Activated CD8-positive, alpha-beta memory T cell treated with anti-CD3 and anti-CD28 coated beads, Interleukin-2, amount 50 U/mL, for 4 hours (primary cell): Measurements from ENCODE around the gene S1PR5.

ENCODE experiments used
- DNase-seq: peaks from one replicate; pipeline ENCODE4 v3.0.0-alpha.2; 2020

S1PR5 gene

GRCh38 chr19:10514211-10515145 is 2.8 kb downstream of the S1PR5 start:
- peak; percentile 48 for DNase-seq

GRCh38 chr19:10513223-10513622 is 4.0 kb downstream of the S1PR5 start:
- no peak for DNase-seq

GRCh38 chr19:10510301-10510802 is 6.9 kb downstream of the S1PR5 start:
- DNase-seq: peak; percentile 69

DNA sequence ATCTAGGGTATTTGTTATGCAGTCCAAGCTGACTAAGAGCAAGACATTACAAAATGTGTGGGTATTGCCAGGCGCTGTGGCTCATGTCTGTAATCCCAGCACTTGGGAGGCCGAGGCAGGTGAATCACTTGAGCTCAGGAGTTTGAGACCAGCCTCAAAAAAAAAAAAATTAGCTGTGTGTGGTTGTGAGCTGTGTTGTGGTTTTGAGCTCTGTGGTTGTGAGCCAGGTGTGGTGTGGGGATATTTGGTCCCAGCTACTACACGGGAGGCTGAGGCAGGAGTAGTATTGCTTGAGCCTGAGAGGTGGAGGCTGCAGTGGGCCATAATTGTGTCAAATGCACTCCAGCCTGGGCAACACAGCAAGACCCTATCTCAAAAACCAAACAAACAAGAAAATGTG is 8.5 kb downstream of the S1PR5 start:
- no peak for DNase-seq

DNA sequence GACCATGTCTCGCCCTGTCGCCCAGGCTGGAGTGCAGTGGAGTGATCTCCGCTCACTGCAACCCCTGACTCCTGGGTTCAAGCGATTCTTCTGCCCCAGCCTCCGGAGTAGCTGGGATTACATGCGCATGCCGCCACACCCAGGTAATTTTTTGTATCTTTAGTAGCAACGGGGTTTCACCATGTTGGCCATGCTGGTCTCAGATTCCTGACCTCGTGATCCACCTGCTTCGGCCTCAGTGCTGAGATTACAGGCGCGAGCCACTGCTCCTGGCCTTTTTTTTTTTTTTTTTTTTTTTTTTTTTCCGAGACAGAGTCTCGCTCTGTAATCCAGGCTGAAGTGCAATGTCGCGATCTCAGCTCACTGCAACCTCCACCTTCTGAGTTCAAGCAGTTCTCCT is 9.2 kb downstream of the S1PR5 start:
- no peak for DNase-seq

DNA sequence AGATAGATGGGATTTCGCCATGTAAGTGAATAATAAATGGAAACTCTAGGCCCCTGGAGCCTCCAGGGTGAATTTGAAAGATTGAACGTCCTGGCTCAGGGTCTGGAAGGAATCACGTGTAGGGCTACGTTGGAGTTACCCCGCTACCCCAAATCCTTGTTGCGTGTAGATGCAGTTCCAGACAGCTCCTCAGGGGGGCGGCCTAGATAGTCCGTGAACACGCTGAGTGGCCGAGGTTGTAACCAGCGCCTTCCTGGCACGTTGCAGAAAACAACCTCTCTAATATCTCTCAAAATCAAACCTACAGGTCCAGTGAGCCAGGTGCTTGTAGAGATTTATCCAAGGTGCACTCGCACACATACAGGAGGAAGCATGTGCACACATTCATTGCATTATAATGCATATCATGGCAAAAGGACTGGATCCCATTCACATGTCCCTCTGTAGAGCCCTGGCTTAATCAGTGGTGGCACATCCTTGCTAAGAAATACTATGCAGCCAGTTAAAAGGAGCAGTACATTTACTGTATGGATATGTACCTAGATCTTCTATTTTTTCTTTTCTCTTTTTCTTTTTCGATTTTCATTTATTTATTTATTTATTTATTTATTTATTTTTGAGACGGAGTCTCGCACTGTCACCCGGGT is 11.5 kb downstream of the S1PR5 start:
- DNase-seq: peak; percentile 85

DNA sequence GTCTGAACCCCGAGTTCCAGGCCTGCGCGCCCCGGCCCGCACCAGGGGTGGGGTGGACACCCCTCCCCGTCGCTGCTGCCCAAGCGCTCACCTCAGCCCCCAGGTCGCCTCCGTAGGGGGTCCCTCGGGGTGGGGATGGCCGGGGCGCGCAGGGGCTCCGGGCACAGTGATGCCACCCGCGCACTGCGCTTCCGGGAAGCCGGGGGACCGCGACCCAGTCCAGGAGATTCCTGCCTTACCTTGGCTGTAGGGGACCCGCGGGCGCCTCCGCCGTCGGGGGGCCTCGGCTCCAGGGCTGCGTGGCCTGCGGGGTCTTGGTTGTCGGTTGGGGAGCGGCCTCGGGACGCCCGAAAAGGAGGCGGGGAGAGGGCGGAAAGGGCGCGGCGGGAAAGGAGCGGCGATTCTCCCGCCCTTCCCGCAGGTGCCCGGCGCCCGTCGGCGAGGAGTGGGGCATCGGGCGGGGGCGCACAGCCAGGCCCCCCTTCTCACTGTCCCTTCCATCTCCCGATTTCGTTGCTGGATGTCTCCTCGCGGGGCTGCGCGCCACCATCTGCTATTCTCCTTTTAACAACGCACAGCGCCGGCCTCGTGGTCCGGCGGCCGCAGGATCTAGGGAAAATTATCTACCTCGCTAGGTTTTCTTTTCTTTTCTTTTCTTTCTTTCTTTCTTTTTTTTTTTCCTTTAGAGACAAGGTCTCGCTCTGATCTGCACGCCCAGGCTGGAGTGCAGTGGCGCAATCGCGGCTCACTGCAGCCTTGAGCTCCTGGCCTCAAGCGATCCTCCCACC is 14.1 kb downstream of the S1PR5 start, which contains the start of gene KEAP1:
TSS of gene KEAP1 (minus strand) at position 355 of the 788 bp plus-strand sequence. CDS start 3,323 bp downstream, outside the sequence.
- DNase-seq: no peak

GRCh38 chr19:10502524-10503001 is 14.7 kb downstream of the S1PR5 start:
- DNase-seq: peak; percentile 91

- DNase-seq: peak; percentile 52
Measured at GRCh38 chr19:10501971-10502523, 15.2 kb downstream of the S1PR5 start.

DNA sequence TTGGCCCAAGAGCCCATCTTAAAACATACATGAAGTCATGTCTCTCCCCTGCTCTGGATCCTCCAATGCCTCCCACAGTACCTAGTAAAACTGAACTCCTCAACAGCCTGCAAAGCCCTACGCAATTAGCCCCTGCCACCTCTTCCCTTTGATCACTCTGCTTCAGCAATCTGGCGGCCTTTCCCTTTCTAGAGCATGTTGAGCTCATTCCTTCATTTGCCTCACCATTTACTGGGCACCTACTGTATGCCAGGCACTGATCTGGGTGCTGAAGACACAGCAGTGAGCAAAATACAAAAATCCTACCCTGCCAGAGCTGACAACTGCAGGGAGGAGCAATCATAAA is 17.0 kb downstream of the S1PR5 start:
- no peak for DNase-seq

GRCh38 chr19:10499550-10500246 is 17.5 kb downstream of the S1PR5 start:
- no peak for DNase-seq

- no peak for DNase-seq
Measured at GRCh38 chr19:10497371-10497770, 19.9 kb downstream of the S1PR5 start.

DNA sequence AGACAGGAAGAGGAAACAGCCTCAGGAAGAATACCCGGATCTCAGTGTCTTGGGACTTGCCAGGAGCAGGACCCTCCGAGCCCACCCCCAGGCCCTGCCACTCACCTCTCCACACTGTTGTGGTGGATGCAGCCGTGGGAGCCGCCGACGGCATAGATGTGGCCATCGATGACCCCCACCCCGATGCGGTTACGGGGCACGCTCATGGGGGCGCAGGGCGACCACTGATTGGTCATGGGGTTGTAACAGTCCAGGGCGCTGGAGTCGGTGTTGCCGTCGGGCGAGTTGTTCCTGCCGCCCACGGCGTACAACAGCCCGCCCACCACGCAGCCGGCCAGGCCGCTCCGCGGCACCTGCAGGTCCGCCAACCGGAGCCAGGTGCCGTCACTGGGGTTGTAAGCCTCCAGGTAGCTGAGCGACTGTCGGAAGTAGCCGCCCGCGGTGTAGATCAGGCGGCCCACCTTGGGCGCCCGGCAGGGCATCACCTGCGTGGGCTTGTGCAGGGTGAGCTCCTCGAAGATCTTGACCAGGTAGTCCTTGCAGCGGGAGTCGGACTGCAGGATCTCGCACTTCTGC is 25.7 kb downstream of the S1PR5 start:
- no peak for DNase-seq

DNA sequence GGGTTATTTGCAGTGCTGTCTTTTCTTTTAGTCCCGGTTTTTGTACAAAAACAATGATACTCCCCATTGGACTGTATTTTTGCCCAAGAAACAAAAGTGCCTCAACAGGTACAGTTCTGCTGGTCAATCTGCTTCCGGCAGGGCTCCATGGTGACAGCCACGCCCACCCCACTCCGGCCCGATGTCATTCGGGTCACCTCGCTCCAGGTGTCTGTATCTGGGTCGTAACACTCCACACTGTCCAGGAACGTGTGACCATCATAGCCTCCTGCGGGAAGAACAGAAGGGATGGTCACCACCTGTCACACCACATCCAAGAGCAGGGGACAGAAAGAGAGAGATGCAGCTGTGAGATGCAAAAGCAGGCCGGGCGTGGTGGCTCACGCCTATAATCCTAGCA is 30.7 kb downstream of the S1PR5 start:
- DNase-seq: no peak

DNA sequence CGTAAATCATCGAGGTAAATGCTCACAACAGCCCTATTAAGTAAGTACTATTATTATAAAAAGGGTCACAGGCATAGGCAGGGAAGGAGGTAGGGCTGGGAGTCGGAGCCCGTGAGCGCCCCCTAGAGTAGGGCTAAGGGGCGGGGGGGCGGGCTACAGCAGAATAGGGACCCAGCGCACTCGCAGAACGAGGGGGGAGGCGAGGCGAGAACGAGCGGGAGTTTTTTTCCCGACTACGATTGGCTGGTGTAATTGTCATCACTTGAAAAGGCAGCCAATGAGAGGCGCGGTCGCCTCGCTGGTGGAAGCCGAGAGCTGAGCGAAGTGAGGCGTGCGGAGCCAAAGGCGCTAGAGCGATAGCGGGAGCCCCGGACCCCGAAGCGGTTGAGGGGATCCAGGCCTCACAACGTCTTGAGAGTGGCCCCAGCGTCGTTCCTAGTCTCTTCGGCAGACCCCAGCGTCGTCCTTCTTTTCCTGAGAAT is 38.3 kb downstream of the S1PR5 start:
- DNase-seq: peak; percentile 89

GRCh38 chr19:10478476-10478875 is 38.8 kb downstream of the S1PR5 start:
- no peak for DNase-seq

GRCh38 chr19:10474962-10475451 is 42.2 kb downstream of the S1PR5 start:
- DNase-seq: no peak

DNA sequence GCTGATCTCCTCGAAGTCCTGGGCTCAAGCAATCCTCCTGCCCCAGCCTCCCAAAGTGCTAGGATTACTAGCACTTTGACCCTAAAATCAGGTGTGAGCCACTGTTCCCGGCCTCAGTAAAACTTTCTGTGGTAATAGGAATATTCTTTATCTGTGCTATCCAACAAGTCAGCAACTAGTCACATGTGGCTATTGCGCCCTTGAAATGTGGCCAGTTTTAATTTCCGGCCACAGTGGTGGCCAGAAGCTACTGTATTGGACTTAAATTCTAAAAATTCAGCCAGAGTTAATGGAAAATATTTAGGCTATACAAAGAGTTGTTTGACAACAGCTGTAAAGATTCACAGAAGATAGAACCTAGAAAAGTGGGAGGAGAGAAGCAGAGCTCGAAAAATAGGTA is 44.1 kb downstream of the S1PR5 start:
- DNase-seq: no peak

DNA sequence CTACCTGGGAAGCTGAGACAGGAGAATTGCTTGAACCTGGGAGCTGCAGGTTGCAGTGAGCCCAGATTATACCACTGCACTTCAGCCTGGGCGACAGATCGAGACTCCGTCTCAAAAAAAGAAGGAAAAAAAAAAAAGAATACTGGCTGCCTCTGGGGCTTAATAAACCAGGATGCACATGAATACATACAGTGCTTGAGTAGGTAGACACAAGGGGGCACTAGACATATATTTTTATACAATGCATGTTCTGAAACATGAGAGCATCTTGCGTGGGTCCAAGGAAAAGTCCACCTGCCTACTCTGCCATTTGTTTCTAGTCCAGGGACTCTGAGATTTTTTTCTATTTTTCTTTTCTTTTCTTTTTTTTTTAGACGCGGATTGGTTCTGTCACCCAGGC is 45.3 kb downstream of the S1PR5 start:
- DNase-seq: no peak

DNA sequence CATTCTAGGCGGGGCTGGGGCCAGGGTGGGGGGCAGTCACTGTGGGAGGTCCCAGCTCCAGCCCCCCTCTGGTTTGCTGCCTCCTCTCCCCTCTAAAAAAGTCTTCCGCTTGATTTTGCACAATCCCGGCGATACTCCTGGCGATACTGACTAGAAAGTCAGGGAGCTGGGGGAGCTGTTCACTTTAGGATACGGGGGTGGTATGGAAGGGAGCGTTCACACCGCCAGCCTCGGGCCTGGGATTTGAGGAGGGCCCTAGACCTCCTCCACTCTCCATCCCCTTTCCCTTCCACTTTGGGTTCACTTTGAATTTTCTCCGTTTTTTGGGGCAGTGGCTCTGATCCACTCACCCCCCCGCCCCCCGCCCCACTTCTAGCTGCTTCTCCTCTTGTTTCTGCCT is 49.1 kb downstream of the S1PR5 start:
- no peak for DNase-seq

DNA sequence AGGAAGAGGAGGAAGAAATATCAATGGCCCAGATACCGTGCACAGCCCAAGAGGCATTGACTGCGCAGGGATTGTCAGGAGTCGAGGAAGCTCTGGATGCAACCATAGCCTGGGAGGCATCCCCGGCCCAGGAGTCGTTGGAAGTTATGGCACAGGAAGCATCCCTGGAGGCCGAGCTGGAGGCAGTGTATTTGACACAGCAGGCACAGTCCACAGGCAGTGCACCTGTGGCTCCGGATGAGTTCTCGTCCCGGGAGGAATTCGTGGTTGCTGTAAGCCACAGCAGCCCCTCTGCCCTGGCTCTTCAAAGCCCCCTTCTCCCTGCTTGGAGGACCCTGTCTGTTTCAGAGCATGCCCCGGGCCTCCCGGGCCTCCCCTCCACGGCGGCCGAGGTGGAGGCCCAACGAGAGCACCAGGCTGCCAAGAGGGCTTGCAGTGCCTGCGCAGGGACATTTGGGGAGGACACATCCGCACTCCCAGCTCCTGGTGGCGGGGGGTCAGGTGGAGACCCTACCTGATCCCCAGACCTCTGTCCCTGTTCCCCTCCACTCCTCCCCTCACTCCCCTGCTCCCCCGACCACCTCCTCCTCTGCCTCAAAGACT is 50.0 kb downstream of the S1PR5 start:
- no peak for DNase-seq
